NB4 (cell line): ENCODE measurements around the gene EMD.
"Not testable (repeated sequence)": the region's sequence is repeated elsewhere in the genome, so short reads cannot be mapped to it uniquely, and the experiment has no call there.

Experiments
- DNase-seq: peaks from one replicate; pipeline ENCODE4 v3.0.0; 2010; ENCODE audit warnings: low read depth
- H3K4me3 ChIP-seq: one replicate; pipeline ENCODE4 v1.5.1; 2011; ENCODE audit warnings: mild to moderate bottlenecking, low read depth, low read length, moderate library complexity
- CTCF ChIP-seq: IDR thresholded peaks from one replicate; pipeline ENCODE4 v1.5.1; 2012; ENCODE audit warnings: low read depth, low read length
- MAX ChIP-seq: IDR thresholded peaks from 2 replicates; pipeline ENCODE4 v1.6.1; 2011; ENCODE audit warnings: low read depth, low read length
- MYC ChIP-seq: IDR thresholded peaks from 2 replicates; pipeline ENCODE4 v1.6.1; 2011; ENCODE audit warnings: low read depth, low read length
- POLR2A ChIP-seq: IDR thresholded peaks from 2 replicates; pipeline ENCODE4 v1.6.1; 2011; ENCODE audit warnings: mild to moderate bottlenecking; ENCODE audit not compliant: insufficient read length; ENCODE audit errors: extremely low read depth

EMD gene

GRCh38 chrX:154382483-154383069 lies 3.5 kb downstream of the EMD start:
- no peak for DNase-seq
- TF ChIP-seq POLR2A (no peak), CTCF (no peak), MYC (no peak), MAX (no peak)
- H3K4me3 ChIP-seq: no peak overlapping the region

- TF ChIP-seq MAX (no peak), CTCF (no peak), MYC (no peak), POLR2A (no peak)
These were observed 4.5 kb downstream of the EMD start for GRCh38 chrX:154383359-154384283.

GRCh38 chrX:154384284-154384892 lies 5.3 kb downstream of the EMD start:
- no peak for TF ChIP-seq CTCF
- TF ChIP-seq POLR2A: no peak
- TF ChIP-seq MYC: no peak
- TF ChIP-seq MAX: no peak
- H3K4me3 ChIP-seq: no peak overlapping the region
- peak; percentile 37 for DNase-seq

More at GRCh38 chrX:154383359-154384283, 4.5 kb downstream of the EMD start:
- no peak overlapping the region for H3K4me3 ChIP-seq
- DNase-seq: no peak

DNA sequence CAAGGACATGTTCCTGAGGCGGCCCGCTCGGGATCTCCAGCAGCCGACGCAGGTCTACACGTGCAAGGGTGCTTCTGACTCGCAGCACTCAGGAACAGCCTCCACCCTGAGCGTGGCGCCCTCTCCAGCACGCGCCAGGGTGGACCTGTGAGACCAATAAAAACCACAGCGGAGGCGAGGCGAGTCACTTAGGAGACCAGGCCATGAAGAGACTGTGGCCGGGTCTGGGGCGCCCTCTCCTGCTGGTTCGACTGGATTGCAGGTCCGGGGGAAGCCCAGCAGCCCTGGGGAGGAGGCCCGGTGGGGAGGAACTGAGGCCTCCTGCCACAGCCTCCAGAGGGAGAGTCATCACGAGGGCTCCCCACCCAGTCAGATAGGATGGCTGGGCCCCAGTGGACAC lies 9.0 kb downstream of the EMD start:
- H3K4me3 ChIP-seq, DNase-seq: not testable (repeated sequence)

DNA sequence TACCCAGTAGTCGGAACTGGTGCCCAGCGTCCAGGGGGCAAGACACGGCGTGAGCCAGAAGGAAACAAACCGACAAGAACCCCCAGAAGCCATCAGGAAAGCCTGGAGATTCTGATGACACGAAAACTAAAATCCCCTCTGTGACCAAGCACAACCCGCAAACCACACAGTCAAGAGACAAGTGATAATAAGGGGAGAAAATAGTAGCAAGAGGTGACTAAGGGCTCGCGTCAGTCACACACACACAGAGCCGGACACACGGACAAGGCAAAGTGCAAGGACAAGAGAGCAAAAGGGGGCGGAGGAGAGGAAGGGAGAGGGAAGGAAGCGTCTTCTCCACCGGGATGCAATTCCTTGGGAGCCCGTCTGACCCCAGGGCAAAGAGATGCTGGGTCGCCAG lies 9.6 kb downstream of the EMD start:
- not testable (repeated sequence) for DNase-seq, H3K4me3 ChIP-seq

DNA sequence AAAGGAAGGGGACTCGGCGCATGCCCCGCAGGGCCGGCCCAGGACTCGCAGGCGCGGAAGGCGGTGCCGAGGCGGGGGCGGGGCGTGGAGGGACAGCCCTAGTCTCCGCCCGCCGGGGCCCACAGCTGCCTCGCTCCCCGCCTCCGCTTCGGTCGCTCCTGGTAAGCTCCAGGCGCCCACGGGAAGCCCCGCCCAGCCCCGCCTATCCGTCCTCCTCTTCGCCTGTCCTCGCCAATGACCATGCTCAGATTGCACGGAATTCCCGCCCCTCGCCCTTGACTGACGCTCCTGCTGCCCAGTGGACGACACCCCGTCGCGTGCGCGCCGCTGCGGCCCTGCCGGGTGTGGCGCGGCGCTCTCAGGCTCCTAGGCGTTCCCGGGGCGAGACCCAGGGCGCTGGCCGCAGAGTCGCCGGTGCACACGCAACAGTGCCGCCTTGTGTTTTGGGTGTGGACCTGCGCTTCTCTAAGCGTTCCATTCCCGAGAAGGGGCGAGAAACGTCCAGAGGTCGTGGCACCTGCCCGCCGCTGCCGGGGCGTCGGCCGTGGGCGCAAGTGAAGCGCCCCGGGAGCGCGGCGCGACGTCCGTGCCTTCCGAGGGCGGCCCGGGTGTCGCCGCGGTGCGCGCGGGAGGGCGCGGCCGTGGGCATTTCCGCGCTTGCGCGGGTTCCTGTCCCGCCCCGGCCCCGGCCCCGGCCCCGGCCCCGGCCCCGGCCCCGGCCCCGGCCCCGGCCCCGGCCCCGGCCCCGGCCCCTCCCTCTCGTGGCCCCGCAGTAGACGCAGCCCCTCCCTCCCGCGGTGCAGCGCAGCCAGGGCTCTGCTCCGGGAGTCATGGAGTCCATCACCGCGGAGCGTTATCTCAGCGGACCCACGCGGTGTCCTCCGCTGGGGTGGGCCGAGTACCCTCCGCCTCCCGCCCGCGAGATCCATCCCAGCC lies 11.0 kb downstream of the EMD start:
- H3K4me3 ChIP-seq, DNase-seq: not testable (repeated sequence)

GRCh38 chrX:154396363-154396762 lies 17.3 kb downstream of the EMD start:
- not testable (repeated sequence) for DNase-seq, H3K4me3 ChIP-seq
